HG03159 (cell line): Measurements from ENCODE around the gene FCER1G.

Experiments used
- ATAC-seq: cut with Tn5 transposase; IDR thresholded peaks from one replicate; pipeline ENCODE4 v1.9.1; 2021; ENCODE audit warnings: mild to moderate bottlenecking, moderate library complexity; ENCODE audit not compliant: unreplicated experiment

The FCER1G gene

GRCh38 chr1:161187311-161187710, 27.8 kb upstream of the FCER1G start:
- ATAC-seq, result no peak

GRCh38 chr1:161188381-161188780, 26.7 kb upstream of the FCER1G start:
- ATAC-seq, result no peak

DNA sequence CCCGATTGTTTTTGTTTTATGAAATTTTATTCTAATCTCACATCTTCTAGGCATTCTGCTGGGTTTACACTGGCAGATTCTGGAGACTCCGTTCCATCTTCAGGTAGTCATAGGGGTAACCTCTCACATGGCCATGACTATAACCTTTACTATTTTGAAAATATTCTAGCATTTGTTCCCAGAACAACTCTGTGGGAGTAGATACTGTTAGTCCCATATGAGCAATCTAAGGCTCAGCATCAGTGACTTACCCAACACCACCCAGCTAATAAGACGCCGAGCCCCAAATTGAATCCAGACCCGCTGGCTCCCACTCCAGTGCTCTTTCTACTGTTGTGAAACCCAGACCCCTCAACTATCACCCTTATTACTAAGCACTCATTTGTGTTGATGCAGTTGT, 26.1 kb upstream of the FCER1G start:
- no peak for ATAC-seq

DNA sequence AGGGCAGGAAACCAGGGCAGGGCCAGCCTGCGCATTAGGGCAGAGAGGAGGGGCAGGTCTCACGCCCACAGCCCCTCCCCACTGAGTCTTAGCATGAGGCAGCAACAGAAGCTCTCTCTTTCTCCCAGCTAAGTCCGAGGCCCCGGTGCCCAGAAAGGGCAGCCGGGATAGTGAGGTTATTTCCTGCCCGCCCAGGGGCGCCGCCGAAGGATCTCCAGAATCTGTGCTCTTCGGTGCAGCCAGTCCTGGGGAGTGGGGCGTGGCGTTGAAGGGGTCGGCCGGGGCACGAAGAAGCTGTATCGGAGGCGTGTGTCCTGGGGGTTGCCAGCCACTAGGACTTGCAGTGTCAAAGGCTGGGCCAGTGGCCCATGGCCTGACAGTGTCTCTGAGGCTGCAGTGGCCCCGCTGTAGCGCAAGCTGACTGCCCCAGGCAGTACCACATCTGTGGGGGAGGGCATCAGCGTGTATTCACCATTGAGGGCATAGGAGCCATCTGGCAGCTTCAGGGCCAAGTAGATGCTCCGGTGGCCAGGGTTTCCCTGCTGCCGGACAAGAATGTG, 24.1 kb upstream of the FCER1G start:
- no peak for ATAC-seq

- no peak for ATAC-seq
These were observed 23.1 kb upstream of the FCER1G start for GRCh38 chr1:161191971-161192370.

GRCh38 chr1:161192476-161193465, 22.3 kb upstream of the FCER1G start:
- peak; percentile 65 for ATAC-seq

GRCh38 chr1:161193561-161194235, 21.4 kb upstream of the FCER1G start:
- no peak for ATAC-seq

DNA sequence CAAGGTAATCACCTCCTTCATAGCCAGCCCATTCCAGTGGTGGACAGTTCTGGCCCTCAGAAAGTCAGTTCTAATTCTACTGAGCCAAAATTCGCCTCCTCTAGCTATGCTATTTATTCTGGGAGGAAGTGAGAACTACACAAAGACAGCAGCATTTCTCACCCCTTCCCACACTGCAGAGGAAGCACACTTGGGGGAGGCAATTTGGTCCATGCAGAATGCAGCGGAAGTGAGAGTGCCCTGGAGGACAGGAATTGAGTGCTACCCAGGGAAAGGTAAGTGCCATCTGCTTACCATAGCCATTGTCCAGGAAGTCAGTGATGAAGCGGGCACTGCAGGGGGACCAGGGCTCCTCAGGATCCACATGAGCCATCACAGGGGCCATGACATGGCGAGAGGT, 19.9 kb upstream of the FCER1G start:
- ATAC-seq, result no peak

DNA sequence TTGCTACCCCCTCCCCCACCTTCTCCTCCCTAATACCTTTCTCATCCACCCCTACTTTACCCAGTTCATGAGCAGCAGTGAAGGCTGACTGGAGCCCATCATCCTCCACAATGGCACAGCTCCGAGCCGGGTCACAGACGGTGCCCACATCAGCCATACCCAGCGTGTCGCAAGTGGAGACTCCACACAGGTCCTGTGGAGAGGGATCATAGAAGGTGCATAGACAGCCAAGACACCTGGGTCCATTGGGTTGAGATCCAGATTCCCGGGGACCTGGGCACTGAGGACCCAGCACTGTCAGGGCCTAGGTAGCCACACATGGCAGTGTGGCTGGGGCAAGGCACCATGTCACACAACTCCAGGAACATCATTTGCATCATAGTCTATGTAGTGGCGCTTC, 19.0 kb upstream of the FCER1G start:
- no peak for ATAC-seq

GRCh38 chr1:161196521-161197451, 18.3 kb upstream of the FCER1G start:
- ATAC-seq, result no peak

DNA sequence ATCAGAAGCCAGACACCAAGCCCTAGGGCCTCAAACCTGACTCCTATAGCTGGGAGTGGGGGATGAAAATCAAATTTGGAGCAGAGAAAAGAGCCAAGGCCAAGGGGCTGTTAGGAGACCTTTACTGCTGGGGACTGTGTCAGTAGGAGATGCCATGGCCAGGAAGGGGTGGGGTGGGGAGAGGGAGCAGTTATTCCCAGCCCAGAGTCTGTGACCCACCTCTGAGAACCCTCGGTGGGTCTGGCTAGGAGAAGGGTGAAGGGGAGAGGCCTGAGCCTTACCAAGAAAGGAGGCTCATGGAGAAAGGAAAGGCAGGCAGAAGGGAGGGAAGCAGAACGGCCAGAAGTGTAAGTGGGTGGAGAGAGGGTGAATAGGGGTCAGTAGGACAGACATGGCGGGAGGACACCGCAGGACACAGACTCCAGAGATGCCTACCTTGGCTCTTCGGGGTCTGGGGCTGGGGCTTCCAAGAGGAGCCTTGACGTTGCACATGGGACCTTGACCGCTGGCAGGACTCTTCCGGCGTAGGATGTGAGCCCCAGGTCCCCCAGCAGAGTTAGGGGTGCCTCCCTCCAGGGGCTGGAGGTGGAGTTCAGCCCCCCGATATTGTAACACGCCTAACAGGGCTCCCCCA, 17.4 kb upstream of the FCER1G start:
- ATAC-seq, result no peak

GRCh38 chr1:161198194-161198896, 16.8 kb upstream of the FCER1G start:
- ATAC-seq, result no peak

- no peak for ATAC-seq
These were observed 16.1 kb upstream of the FCER1G start, which contains the start of gene ADAMTS4 for GRCh38 chr1:161198897-161199431. Gene ADAMTS4, minus strand, starts transcription at chr1:161199054. Its CDS starts 427 bp downstream, at chr1:161198627.

GRCh38 chr1:161199506-161200139, 15.5 kb upstream of the FCER1G start:
- no peak for ATAC-seq

DNA sequence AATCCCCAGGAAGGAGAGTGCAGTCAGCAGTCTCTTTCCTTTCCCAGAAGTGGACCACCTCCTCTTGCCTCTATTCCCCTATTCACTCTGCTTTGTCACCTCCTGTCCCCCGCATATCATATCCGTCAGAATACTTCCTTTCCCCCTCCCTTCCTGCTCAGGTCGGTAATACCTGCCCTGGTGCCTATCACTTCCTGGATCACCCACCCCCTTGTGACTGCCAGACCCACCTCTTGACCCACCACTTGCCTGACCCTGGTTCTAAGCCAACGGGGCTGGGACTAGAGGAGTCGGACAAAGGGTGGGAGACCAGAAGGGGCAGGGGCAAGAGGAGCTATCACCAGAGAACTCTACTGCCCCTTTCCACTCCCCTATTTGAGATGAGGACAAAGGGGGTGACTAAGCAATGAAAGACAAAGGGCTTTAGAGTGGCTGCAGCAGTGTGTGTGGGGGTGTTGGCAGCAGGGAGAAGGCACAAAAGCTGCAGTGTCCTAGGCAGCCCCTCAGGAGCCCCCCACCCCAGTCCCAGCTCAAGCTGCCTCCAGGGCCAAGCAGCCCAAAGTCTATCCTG, 14.6 kb upstream of the FCER1G start:
- no peak for ATAC-seq

- peak; percentile 9 for ATAC-seq
These were observed 13.9 kb upstream of the FCER1G start for GRCh38 chr1:161200992-161201835.
